HepG2 (cell line): ENCODE results near the gene DOCK1. TPM values are rescaled to one million over a fixed set of nuclear protein-coding genes. Genes with fewer than 3 reads are reported as not detected.

Experiments
- ATAC-seq: fragments of 200-7000 bp; cut with Tn5 transposase; 3 replicates; pipeline ENCODE4 v1.9.1; 2020; ENCODE audit warnings: mild to moderate bottlenecking, moderate library complexity
- BruUV-seq: library from RNA; stranded (reverse); fragments of 400-500 nt; replicated peaks from 2 replicates; lab custom pipeline; 2021; lab: Mats Ljungman, UMichigan
- CTCF ChIA-PET: fragments of 300-600 bp; formaldehyde crosslinking; extraction: SDS; loops from one replicate; lab custom pipeline; 2021; ENCODE audit warnings: low total read pairs, inconsistent platforms, low intra/inter-chr PET ratio; lab: Yijun Ruan, JAX
- POLR2A ChIA-PET: fragments of 350-600 bp; sonication (Branson Sonifier 250); formaldehyde crosslinking; loops from one replicate; lab custom pipeline; 2020; ENCODE audit warnings: antibody characterized with exemption, inconsistent platforms; lab: Yijun Ruan, JAX
- DNase-seq: peaks from one replicate; pipeline ENCODE4 v3.0.0-alpha.2; 2015; ENCODE audit warnings: low spot score
- FAIRE-seq: peaks from 3 replicates; lab custom pipeline; 2011; peaks lifted over from hg19 to GRCh38; lab: Jason Lieb, UNC
- H2AFZ ChIP-seq: one replicate; pipeline ENCODE4 v1.6.1; 2011; ENCODE audit warnings: low read length, inconsistent platforms
- H3K27ac ChIP-seq: fragments of 300-600 bp; 3 replicates; pipeline ENCODE4 v1.8.0; 2011; ENCODE audit warnings: mixed run types, mild to moderate bottlenecking, mixed read lengths, low read length, inconsistent platforms; ENCODE audit not compliant: insufficient read depth; ENCODE audit errors: extremely low read length
- H3K27me3 ChIP-seq, 2 experiments: fragments of 200-600 bp in 1 of 2; 2 replicates in 1 of 2; 3 replicates in 1 of 2; pipeline versions ENCODE4 v1.6.0 to v1.8.0; 2011; ENCODE audit warnings: low read length in 2 of 2, mild to moderate bottlenecking in 2 of 2, moderate library complexity in 2 of 2, inconsistent platforms in 1 of 2; ENCODE audit not compliant: insufficient read depth in 2 of 2, control insufficient read depth in 1 of 2
- H3K36me3 ChIP-seq, 2 experiments: fragments of 200-600 bp in 1 of 2; replicated peaks in 1 of 2; 2 replicates in 1 of 2; 3 replicates in 1 of 2; pipeline versions ENCODE4 v1.5.1 to v1.8.0; 2011; ENCODE audit warnings: low read length in 2 of 2, inconsistent platforms in 1 of 2; ENCODE audit not compliant: insufficient read depth in 2 of 2, control insufficient read depth in 1 of 2
- H3K4me1 ChIP-seq: 2 replicates; pipeline ENCODE4 v1.5.1; 2012; ENCODE audit warnings: low read length, inconsistent platforms; ENCODE audit not compliant: insufficient read depth
- H3K4me2 ChIP-seq: 2 replicates; pipeline ENCODE4 v1.6.0; 2011; ENCODE audit warnings: low read depth, low read length, inconsistent platforms
- H3K4me3 ChIP-seq, 3 experiments: fragments of 200-600 bp in 1 of 3; sonication (generic), shearing (Covaris generic) in 1 of 3; replicated peaks in 1 of 3; 2 replicates each; pipeline ENCODE4 v1.5.1; 2011 to 2016; ENCODE audit warnings: low read length in 3 of 3, inconsistent platforms in 2 of 3, low read depth in 2 of 3, mild to moderate bottlenecking in 2 of 3, control low read depth in 1 of 3, mixed read lengths in 1 of 3; ENCODE audit not compliant: insufficient read depth in 1 of 3
- H3K79me2 ChIP-seq: one replicate; pipeline ENCODE4 v1.6.1; 2011; ENCODE audit warnings: low read length, inconsistent platforms; ENCODE audit not compliant: insufficient read depth
- H3K9ac ChIP-seq: 2 replicates; pipeline ENCODE4 v1.6.0; 2011; ENCODE audit warnings: mild to moderate bottlenecking, low read depth, low read length, inconsistent platforms; ENCODE audit not compliant: insufficient read depth
- H3K9me3 ChIP-seq: 2 replicates; pipeline ENCODE4 v1.5.1; 2012; ENCODE audit warnings: mild to moderate bottlenecking, low read length
- H4K20me1 ChIP-seq: 2 replicates; pipeline ENCODE4 v1.6.0; 2011; ENCODE audit warnings: inconsistent platforms, mild to moderate bottlenecking, low read length, moderate library complexity; ENCODE audit not compliant: insufficient read depth
- ETV6 ChIP-seq: sonication (generic); formaldehyde crosslinking; conservative IDR thresholded peaks from 2 replicates; pipeline ENCODE4 v1.4.0; 2020; ENCODE audit warnings: missing genetic modification reagents
- MAFF ChIP-seq: IDR thresholded peaks from 2 replicates; pipeline ENCODE4 v1.6.1; 2011; ENCODE audit warnings: low read depth, low read length, improper control_type of control experiment
- MBD4 ChIP-seq: IDR thresholded peaks from 2 replicates; pipeline ENCODE4 v1.6.1; 2012; ENCODE audit warnings: low read length, inconsistent platforms, borderline replicate concordance
- SIX4 ChIP-seq: sonication (generic); formaldehyde crosslinking; IDR thresholded peaks from 2 replicates; pipeline ENCODE4 v1.4.0; 2020; ENCODE audit warnings: missing genetic modification reagents
- TP53 ChIP-seq: sonication (generic); formaldehyde crosslinking; conservative IDR thresholded peaks from 2 replicates; pipeline ENCODE4 v1.4.0; 2020; ENCODE audit warnings: missing genetic modification reagents
- ZNF678 ChIP-seq: sonication (generic); formaldehyde crosslinking; IDR thresholded peaks from 2 replicates; pipeline ENCODE4 v1.4.0; 2020; ENCODE audit warnings: mild to moderate bottlenecking, missing genetic modification reagents
- WGBS: methylation state at CpG from one replicate; pipeline ENCODE4 v1.1.6; 2017; ENCODE audit warnings: low lambda C conversion rate; 5-methylcytosine and 5-hydroxymethylcytosine counted together
- in situ Hi-C: cut with HindIII; loops from 2 replicates; pipeline ENCODE4 v1.10.0; 2017; ENCODE audit warnings: low pct_unique_long_range_greater_than_20kb; ENCODE audit not compliant: extremely low pct_ligation_motif_present
- intact Hi-C: fragments of 100-400 bp; cut with micrococcal nuclease; formaldehyde crosslinking; loops from one replicate; pipeline ENCODE4 v1.10.0; 2022; ENCODE audit not compliant: unreplicated experiment
- polyA plus RNA-seq, 8 experiments: library from polyadenylated mRNA; depleted of rRNA in 3 of 8; stranded (reverse) in 7 of 8; unstranded in 1 of 8; fragments of >200 nt; fragmentation: Illumina TruSeq in 4 of 8; extraction: Trizol in 4 of 8; gene quantifications; 2 replicates each; pipeline versions ENCODE4 v1.2.1 to v1.2.3, GENCODE V29; 2011 to 2016; ENCODE audit warnings: low read depth in 4 of 8, missing spikeins in 1 of 8, mixed read lengths in 1 of 8; ENCODE audit not compliant: insufficient read depth in 1 of 8
- total RNA-seq, 5 experiments: library from RNA; depleted of rRNA; stranded (reverse); fragments of >200 nt; fragmentation: Illumina TruSeq; extraction: Trizol; gene quantifications; 2 replicates each; pipeline ENCODE4 v1.2.3, GENCODE V29; 2016; ENCODE audit warnings: low read depth in 1 of 5
- TF ChIP-seq, protein P1 (sequence below): sonication (generic); formaldehyde crosslinking; IDR thresholded peaks from 2 replicates; pipeline ENCODE4 v1.9.0; 2022; ENCODE audit warnings: low read depth, missing genetic modification reagents
- TF ChIP-seq, protein P2 (sequence below): sonication (generic); formaldehyde crosslinking; IDR thresholded peaks from 2 replicates; pipeline ENCODE4 v1.8.0; 2022; ENCODE audit warnings: mild to moderate bottlenecking, missing genetic modification reagents, moderate library complexity
- TF ChIP-seq, protein P3 (sequence below): sonication (generic); formaldehyde crosslinking; IDR thresholded peaks from 2 replicates; pipeline ENCODE4 v1.5.1; 2020; ENCODE audit warnings: mild to moderate bottlenecking, missing genetic modification reagents
- TF ChIP-seq, protein P4 (sequence below): sonication (generic); formaldehyde crosslinking; IDR thresholded peaks from 2 replicates; pipeline ENCODE4 v1.9.0; 2021; ENCODE audit warnings: missing genetic modification reagents, borderline replicate concordance
- TF ChIP-seq, protein P5 (sequence below): IDR thresholded peaks from 2 replicates; pipeline ENCODE4 v1.6.1; 2016; ENCODE audit warnings: low read depth, missing genetic modification reagents, missing compliant biosample characterization

DOCK1 gene
- total and polyA plus RNA-seq, 2 of the 13 experiments (the other 11 are each of a cell fraction or from before 2014, with no cell fraction given), result 8.3 to 25.5 TPM

DNA sequence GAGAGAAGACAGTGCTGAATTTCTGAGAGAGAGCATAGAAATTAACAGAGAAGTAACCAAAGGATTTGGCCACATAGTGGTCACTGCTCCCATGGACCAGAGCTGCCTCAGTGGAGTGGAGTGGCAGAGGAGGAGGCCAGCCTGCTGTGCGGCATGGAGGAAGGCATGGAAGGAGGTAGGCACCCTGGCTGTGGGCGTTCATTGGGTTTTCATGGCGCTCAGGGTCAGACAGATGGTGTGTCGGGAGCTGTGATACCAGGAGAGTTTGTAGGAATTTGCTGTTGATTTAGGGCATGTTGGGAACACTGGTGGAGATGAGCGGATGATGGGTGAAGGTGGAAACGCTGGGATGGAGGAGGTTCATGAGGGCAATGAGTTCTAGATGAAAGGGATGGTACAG, 370.0 kb downstream of the DOCK1 start:
- WGBS, result 94% methylated on average over 6 of the region's 6 CpGs
- Histone ChIP-seq H4K20me1 (no peaks in the 10 kb centered on the region), H3K4me3 (no peak overlapping the region), H3K4me1 (peaks cover 32% of the 10 kb centered on the region), H3K4me2 (no peak overlapping the region), H3K27me3 (no peaks in the 10 kb centered on the region), H3K9ac (no peak overlapping the region), H3K9me3 (no peaks in the 10 kb centered on the region), H3K36me3 (peaks cover 0 to 13% of the 10 kb centered on the region in 2 experiments; a peak in 1 of 5 replicates), H3K79me2 (no peaks in the 10 kb centered on the region), H3K27ac (no peak overlapping the region), H2AFZ (no peak overlapping the region)
- POLR2A ChIA-PET, result no interaction called here
- CTCF ChIA-PET, result no interaction called here
- no TSS peak for BruUV-seq
- ATAC-seq, result no peak
- no peak for DNase-seq
- in situ Hi-C loops (no loop called here), intact Hi-C loops (no loop called here)
- FAIRE-seq, result no peak
- TF ChIP-seq ETV6, result no peak
- TF ChIP-seq MAFF, result no peak
- TF ChIP-seq, protein P1, sequence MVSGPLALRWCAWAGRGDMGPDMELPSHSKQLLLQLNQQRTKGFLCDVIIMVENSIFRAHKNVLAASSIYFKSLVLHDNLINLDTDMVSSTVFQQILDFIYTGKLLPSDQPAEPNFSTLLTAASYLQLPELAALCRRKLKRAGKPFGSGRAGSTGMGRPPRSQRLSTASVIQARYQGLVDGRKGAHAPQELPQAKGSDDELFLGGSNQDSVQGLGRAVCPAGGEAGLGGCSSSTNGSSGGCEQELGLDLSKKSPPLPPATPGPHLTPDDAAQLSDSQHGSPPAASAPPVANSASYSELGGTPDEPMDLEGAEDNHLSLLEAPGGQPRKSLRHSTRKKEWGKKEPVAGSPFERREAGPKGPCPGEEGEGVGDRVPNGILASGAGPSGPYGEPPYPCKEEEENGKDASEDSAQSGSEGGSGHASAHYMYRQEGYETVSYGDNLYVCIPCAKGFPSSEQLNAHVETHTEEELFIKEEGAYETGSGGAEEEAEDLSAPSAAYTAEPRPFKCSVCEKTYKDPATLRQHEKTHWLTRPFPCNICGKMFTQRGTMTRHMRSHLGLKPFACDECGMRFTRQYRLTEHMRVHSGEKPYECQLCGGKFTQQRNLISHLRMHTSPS (CRISPR knock-in tag), result no peak
- TF ChIP-seq, protein P2, sequence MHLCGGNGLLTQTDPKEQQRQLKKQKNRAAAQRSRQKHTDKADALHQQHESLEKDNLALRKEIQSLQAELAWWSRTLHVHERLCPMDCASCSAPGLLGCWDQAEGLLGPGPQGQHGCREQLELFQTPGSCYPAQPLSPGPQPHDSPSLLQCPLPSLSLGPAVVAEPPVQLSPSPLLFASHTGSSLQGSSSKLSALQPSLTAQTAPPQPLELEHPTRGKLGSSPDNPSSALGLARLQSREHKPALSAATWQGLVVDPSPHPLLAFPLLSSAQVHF, result no peak
- no peak for TF ChIP-seq SIX4 (CRISPR knock-in tag)
- TF ChIP-seq, protein P3, sequence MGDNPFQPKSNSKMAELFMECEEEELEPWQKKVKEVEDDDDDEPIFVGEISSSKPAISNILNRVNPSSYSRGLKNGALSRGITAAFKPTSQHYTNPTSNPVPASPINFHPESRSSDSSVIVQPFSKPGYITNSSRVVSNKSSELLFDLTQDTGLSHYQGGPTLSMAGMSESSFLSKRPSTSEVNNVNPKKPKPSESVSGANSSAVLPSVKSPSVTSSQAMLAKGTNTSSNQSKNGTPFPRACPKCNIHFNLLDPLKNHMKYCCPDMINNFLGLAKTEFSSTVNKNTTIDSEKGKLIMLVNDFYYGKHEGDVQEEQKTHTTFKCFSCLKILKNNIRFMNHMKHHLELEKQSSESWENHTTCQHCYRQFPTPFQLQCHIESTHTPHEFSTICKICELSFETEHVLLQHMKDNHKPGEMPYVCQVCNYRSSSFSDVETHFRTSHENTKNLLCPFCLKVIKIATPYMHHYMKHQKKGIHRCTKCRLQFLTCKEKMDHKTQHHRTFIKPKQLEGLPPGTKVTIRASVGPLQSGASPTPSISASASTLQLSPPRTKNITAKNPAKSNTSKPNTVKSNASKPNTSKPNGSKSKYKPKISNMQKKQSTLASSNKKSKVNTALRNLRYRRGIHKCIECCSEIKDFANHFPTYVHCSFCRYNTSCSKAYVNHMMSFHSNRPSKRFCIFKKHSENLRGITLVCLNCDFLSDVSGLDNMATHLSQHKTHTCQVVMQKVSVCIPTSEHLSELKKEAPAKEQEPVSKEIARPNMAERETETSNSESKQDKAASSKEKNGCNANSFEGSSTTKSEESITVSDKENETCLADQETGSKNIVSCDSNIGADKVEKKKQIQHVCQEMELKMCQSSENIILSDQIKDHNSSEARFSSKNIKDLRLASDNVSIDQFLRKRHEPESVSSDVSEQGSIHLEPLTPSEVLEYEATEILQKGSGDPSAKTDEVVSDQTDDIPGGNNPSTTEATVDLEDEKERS (CRISPR knock-in tag), result no peak
- TF ChIP-seq TP53 (CRISPR knock-in tag), result no peak
- TF ChIP-seq, protein P4, sequence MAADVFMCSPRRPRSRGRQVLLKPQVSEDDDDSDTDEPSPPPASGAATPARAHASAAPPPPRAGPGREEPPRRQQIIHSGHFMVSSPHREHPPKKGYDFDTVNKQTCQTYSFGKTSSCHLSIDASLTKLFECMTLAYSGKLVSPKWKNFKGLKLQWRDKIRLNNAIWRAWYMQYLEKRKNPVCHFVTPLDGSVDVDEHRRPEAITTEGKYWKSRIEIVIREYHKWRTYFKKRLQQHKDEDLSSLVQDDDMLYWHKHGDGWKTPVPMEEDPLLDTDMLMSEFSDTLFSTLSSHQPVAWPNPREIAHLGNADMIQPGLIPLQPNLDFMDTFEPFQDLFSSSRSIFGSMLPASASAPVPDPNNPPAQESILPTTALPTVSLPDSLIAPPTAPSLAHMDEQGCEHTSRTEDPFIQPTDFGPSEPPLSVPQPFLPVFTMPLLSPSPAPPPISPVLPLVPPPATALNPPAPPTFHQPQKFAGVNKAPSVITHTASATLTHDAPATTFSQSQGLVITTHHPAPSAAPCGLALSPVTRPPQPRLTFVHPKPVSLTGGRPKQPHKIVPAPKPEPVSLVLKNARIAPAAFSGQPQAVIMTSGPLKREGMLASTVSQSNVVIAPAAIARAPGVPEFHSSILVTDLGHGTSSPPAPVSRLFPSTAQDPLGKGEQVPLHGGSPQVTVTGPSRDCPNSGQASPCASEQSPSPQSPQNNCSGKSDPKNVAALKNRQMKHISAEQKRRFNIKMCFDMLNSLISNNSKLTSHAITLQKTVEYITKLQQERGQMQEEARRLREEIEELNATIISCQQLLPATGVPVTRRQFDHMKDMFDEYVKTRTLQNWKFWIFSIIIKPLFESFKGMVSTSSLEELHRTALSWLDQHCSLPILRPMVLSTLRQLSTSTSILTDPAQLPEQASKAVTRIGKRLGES (CRISPR knock-in tag), result no peak
- no peak for TF ChIP-seq MBD4
- no peak for TF ChIP-seq ZNF678 (CRISPR knock-in tag)
- TF ChIP-seq, protein P5, sequence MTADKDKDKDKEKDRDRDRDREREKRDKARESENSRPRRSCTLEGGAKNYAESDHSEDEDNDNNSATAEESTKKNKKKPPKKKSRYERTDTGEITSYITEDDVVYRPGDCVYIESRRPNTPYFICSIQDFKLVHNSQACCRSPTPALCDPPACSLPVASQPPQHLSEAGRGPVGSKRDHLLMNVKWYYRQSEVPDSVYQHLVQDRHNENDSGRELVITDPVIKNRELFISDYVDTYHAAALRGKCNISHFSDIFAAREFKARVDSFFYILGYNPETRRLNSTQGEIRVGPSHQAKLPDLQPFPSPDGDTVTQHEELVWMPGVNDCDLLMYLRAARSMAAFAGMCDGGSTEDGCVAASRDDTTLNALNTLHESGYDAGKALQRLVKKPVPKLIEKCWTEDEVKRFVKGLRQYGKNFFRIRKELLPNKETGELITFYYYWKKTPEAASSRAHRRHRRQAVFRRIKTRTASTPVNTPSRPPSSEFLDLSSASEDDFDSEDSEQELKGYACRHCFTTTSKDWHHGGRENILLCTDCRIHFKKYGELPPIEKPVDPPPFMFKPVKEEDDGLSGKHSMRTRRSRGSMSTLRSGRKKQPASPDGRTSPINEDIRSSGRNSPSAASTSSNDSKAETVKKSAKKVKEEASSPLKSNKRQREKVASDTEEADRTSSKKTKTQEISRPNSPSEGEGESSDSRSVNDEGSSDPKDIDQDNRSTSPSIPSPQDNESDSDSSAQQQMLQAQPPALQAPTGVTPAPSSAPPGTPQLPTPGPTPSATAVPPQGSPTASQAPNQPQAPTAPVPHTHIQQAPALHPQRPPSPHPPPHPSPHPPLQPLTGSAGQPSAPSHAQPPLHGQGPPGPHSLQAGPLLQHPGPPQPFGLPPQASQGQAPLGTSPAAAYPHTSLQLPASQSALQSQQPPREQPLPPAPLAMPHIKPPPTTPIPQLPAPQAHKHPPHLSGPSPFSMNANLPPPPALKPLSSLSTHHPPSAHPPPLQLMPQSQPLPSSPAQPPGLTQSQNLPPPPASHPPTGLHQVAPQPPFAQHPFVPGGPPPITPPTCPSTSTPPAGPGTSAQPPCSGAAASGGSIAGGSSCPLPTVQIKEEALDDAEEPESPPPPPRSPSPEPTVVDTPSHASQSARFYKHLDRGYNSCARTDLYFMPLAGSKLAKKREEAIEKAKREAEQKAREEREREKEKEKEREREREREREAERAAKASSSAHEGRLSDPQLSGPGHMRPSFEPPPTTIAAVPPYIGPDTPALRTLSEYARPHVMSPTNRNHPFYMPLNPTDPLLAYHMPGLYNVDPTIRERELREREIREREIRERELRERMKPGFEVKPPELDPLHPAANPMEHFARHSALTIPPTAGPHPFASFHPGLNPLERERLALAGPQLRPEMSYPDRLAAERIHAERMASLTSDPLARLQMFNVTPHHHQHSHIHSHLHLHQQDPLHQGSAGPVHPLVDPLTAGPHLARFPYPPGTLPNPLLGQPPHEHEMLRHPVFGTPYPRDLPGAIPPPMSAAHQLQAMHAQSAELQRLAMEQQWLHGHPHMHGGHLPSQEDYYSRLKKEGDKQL, result no peak
